Measurements from ENCODE around the gene CACNA1C. TPM values are rescaled to one million over a fixed set of nuclear protein-coding genes. Genes with fewer than 3 reads are reported as not detected.

Gene CACNA1C
- polyA plus RNA-seq, 1 donor, result 11.4 TPM

DNA sequence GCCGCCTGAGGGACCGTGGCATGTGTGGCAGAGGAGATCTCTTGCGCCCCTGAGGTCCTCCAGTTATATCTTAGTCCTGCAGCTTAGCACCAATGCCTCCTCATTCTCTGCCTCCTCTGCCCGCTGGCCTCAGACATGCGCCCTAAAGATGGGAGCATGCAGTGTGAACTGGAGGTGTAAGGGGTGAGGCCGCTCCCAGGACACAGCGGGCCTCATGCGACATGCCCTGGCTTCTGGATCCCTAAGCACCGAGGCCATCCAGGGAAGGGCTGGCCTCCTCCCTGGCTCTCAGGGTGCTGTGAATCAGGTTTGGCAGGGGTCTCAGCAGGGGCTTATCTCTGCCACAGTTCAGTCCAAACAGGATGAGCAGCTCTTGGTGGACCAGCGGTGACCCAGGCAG, 86.9 kb downstream of the CACNA1C start:
- no peak for DNase-seq

DNA sequence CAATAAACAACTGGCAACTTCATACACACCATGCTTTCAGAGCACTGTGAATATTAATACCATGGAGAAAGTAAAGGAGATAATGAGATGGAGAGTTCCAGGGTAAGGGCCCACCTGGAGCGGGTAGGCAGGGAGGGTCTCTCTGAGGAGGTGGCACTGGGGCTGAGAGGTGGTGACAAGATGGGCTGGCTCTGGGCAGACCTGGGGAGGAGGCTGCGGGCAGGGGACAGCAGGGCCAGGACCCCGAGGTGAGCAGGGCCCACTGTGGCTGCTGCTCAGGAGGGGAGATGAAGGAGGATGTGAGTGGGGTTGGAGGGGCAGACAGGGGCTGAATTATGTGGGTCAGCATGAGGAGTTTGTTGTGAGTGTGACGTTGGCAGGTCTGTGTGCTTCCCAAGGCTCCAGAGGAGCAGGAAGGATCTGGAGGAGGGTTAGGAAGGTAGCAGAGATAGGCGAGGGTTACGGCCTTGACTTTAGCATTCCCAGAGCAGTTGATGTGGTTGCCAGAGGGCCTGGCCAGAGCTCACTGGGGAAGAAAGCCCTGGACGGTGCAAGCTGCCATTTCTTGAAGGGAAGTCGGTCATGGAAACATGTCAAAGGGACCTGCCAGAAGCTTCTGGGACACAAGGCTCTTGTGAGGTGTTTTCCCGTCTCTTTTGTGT, 88.2 kb downstream of the CACNA1C start:
- no peak for DNase-seq

DNA sequence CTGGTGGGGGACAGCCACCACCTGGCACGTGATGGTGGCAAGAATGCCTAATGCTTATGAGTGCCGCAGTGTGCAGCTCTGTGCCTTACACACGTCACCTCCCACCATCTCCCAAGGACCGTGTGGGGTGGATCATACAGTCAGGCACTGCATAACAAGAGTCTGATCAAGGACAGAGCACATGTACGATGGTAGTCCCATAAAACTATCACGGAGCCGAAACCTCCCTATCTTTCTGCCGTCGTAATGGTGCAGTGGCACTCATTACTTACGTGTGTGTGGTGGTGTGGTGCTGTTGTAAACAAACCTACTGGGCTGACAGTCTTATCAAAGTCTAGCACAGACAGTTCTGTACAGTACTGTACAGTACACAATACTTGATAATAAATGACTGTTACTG, 89.3 kb downstream of the CACNA1C start:
- no peak for DNase-seq

DNA sequence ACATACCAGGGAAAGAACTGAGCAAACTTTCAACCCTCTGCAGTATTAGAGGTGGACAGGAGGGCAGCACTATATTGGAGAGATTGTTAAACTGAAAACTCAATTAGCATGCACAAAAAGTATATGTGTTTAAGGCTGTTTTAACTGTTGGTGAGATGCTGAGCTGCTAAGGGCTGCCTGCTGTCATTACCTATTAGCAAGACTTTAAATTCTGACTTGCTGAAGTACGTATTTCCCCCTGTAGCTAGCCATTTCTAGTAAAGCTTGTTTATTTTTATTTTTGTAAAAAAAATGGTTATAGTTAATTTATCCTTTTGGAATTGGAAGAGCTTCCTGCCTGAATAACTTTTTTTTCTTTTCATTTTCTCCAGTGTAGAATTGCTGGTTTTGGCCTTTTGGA, 92.2 kb downstream of the CACNA1C start:
- no peak for DNase-seq

DNA sequence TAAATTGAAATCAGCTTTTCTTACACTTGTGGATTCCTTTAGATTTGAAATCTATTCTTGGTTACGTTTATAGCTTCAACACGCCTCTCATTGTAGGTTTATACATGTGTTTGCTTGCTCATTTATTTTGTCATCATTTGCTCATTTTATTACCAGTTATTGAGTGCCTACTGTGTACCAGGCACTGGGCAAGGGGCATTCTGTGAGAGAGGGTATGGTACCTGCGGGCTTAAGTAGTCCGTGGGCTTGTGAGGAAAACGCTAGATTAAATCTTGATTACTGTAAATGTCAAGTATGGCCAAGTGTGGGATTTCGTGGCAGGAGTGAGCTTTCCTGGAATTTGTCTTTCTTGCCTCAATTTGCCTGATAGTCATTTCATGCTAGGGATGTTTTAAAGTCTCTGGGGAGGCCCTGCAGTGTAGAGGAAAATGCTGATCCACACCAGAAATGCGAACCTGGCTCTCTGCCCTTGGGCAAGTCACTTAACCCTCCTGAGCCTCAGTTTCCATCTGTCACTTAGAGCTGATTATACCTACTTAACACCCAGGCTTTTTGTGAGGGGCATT, 92.7 kb downstream of the CACNA1C start:
- no peak for DNase-seq

DNA sequence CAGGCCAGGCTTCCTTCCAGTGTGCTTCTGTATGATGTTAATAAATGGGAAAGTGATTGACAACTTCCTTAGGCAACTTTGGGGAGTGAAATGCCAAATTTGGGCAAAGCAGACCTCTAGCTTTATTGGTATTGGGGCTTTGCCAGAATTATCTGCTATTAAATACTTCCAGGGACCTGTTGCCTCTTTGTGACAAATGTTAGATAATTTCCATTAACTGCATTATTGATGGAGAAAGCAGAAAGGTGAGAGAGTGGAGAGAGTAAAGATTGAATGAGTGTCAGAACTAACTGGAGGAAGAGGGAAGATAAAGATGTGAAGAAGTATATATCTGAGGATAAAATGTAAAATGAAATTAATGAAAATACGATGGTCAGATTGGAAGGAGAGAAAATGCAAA, 94.5 kb downstream of the CACNA1C start:
- DNase-seq, result no peak

DNA sequence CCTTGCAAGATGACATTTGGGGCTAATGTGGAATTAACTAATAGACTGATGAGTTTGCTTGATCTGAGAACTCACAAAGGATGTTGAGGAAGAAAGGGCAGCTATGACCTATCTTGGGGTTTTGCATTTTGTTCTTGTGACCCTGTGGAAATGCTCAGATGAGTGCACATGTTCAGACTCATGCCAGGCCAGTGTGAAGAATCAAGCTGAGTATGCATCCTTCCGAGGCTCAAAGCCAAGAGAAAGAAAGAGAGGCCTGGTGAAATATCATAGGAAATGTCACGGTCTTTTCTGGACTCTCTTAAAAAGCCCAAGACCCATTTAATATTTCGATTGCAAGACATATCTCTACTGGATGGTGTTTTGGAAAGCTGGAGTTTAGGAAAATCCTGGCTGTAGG, 96.3 kb downstream of the CACNA1C start:
- no peak for DNase-seq

DNA sequence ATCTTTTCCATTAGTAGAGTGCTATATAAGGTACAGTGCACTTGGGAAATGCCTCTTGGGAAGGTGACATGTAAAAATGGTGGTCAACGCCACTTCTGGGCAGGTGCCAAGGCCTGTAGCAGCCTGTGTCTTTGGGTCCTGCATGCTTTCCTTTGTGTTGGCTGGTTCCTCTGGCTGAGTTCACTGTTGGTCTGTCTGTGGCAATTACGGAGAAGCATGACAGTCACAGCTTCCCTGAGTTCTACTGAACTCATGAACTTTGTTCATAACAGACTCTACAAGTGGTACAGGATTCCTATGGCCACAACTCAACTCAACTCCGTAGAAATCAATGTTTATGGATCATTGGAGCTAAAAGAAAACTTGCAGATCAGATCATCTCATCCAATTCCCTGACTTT, 98.0 kb downstream of the CACNA1C start:
- no peak for DNase-seq

DNA sequence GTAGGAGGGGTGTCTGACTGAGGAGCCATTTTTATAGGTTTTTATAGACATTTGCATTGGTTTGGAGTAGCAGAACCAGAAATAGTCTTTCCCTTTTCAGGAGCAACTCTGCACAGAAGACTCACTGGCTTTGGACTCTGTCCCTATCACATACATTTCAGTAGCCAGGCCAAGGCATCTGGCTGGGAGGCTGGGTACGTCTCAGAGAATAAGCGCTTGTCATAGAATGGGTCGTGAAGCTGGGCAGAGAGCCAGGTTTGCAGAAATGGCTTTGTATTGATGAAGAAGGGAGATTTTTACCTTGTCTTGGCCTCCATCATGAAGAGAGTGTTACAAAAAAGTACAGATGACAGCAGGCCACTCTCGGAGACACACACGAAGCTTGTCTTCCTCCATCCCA, 98.6 kb downstream of the CACNA1C start:
- no peak for DNase-seq

DNA sequence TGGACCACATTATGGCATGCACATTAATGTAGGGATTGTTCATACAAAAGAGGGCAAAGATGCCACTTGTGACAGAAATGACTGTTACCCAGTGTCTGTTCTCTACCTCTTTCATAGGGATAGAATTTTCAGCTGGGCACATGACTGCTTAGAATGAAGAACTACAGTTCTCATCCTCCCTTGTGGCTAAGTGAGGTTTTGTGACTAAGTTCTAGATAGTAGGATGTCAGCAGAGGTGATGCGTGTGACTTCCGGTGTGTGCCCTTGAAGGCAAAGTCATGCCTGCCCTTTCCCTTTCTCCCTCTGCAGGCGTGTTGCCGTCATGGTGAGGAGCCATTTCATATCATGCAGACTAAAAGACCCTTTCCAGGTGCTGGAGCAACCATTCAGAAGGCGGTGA, 99.3 kb downstream of the CACNA1C start:
- DNase-seq, result no peak

DNA sequence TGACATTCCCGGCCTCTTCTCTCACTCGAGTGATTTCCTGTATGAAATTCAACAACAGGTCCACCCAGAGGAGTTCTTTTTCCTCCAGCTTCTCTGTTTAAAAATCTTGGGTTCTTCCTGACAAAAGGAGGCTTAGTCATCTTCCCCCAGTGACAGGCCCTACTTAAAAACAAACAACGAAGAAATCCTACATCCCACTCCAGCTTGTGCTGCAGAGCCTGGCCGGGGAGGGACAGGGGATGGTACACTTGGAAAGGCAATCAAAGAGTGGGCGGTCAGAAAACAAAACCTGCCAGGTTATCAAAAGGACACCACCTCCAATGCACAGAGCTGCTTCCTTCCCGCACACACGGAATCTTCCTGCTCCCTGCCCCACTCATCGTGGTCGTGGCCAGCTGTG, 101.3 kb downstream of the CACNA1C start:
- no peak for DNase-seq

DNA sequence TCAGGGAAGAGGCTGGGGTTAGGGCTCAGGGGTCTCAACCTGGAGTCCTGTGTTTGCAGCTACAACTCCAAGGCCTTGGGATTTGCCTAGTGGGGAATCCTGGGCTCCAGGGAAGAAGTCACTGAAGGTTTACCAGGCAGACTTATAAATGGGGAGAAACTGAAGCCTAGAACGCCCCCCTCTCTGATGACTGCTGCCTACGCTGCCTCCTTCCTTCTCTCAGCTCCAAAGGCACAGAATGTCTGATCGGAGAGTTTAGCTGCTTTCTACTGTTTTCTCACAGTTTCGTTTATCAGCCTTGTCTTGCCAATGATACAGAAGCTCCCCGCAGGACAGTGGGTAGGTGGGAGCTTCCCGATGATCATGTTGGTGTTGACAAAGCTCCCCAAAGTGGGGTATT, 101.7 kb downstream of the CACNA1C start:
- DNase-seq, result no peak

DNA sequence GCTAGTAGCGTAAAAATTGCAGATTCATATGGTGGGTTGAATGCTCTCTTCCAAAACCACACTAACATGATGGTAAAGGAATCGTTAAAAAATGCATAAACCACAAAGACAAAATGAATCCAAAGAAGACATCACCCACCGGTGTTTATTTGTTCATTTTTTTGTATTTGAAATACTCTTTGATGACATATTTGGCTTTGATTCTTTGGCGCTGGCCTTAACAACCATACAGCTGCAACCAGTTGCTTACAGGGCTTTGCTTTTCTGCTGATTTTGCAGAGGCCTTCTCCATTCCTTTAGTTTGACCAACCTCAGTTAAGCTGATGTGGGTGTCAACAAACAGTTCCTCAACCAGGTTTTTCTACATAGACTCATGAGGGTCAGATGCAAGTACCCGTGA, 103.5 kb downstream of the CACNA1C start:
- DNase-seq, result no peak

DNA sequence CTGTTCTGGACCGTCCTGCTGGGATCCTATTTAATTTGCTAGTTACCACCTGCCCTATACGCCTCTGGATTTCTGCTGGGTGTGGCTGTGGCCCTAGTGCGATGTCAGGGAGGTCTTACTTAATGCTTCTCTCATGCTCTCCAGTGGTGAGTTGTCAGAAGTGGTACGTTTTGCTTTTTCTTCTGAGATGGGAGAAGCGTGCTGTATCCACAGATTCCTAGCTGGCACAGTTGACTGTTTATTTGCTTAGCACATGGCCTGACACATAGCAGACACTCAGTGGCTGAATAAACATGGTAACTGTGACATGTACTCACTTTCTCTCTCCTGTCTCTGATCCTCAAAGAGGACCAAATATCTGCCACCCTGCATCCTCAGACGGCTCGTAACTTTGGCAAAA, 107.3 kb downstream of the CACNA1C start:
- DNase-seq, result no peak

DNA sequence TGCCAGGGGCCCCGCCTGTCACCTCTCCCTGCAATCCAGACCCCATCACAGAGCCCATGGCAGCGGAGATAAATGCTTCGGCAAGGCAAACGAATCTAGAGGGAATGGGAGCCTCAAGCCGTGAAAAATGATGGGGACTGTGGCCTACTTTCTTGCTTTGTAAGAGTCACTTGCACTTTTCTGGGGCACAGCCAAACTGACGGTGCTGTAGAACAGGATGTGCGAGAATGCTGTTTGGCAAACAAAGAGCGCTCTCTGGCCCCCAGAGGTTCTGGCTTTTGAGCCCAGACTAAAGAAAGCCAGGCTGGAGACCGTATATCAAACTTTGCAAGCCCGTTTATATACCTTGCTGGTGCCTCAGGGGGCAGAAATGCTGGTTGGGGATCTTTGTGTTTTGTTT, 108.7 kb downstream of the CACNA1C start:
- DNase-seq, result no peak

DNA sequence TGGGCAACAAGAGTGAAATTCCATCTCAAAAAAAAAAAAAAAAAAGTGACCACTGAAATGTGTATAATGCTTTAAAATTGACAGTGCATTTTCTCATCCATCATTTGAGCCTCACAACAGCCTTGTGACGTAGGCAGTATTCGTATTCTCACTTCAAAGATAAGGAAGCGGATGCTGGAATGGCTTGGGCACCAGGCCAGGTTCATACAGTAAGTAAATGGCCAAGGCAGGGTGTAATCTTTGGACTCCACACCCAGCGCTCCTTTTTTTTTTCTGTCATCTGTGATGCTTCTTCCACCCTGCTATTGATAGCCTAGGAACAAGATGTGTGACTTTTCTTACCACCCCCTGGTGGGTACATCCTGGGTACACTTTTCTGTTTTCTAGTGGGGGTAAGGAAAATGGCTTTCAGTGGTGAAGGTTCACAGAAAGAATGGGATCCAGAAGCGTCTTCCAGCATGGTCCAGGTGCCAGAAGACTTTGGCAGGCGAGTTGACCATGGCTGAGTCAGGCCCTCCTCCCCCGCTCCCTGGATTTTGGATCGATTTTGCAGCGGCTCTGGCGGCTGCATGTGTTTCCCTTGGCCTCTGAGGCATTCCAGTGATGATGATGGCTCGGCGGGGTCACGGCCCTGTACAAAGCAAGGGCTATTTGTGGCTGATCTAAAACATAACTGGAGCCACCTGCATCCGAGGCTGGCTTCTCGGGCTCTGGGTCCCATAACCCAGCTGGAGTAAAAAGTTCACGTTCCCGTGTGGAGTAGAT, 110.6 kb downstream of the CACNA1C start:
- no peak for DNase-seq

DNA sequence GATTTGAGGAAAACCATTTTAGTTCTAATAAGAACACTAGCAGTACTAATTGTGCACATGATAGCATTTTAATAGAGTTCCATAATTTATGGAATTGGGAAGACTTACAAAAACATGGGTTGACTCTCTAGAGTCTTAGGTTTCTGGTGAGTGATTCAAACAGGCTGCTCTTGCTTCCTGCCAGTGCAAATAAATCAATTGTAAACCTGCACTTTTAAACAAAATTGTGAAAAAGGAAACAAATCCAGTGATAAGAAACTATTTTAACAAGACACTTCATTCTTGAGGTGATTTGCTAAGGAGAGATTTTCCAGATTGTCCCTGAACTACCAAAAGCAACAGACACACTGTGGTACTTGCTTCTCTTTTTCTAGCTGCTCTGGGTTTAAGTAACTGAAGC, 112.2 kb downstream of the CACNA1C start:
- no peak for DNase-seq

DNA sequence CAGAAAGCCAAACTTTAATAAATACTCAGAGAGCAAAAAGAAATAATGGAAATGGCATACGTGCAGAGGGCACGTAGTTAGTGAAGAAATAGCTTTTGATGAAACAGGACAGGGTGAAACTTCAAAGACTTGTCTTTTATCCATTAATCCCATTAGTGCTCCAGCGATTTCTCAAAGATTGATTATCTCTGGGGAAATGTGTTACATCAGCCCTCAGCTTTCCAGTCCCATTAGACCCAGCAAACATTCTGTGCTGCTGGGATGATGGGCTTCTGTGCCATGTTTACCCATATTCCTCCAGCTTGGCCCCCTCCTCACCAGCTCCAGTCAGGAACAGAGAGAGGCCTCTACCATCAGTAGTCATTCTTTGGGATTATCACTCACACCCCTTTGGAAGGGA, 113.1 kb downstream of the CACNA1C start:
- DNase-seq, result no peak

DNA sequence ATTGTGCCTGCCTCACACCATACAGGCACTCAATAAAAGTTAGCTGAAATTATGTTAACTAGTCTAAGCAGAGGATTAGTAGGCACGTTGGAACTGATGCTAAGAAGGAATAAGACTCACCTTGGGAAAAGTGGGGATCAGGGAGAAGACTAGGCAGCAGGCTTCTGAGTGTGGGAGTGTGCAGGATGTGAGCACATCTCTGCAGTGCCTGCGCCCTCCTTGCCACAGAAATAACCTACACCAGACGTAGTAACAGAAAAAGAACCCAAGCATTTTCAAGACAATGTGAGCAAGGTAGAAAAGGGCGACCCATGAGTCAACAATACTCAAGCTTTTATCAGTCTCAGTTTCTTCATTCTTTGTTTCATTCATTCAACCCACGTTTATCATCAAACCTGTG, 113.9 kb downstream of the CACNA1C start:
- DNase-seq, result no peak

DNA sequence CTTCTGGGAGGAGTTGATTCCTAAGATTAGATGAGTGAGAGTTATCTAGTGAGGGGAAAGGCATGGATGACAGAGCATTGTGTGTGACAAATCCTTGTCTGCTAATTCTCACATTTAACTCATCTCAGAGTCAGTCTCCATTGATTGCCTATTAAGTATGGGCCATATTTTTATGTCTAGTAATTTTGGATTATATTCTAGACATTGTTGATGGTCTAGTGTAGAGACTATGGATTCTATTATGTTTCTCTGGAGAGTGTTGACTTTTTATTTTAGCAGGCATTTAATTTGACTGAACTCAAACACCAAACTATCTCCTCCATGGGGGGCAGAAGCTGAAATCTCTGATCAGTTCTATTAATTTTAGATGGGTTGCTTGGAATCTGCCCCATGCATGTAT, 114.4 kb downstream of the CACNA1C start:
- DNase-seq, result no peak

DNA sequence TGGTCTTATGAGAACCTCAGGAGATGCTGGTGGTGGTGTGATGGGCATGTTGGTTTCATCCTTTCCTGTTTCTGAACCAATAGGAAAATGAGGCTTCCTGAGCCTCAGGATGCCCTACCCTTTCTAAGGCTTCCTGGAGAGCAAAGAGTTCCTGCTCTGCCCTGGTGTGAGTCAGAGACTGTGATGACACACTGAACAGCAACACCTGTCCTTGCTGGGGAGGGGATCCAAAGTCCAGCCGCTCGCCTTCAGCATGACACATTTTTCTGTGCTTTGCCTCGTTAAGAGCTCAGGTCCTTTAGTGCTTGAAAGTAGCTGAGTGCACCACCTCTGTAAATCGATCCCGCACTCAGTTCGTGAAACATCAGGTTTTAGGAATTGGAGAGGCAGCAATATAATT, 116.0 kb downstream of the CACNA1C start:
- DNase-seq, result no peak

DNA sequence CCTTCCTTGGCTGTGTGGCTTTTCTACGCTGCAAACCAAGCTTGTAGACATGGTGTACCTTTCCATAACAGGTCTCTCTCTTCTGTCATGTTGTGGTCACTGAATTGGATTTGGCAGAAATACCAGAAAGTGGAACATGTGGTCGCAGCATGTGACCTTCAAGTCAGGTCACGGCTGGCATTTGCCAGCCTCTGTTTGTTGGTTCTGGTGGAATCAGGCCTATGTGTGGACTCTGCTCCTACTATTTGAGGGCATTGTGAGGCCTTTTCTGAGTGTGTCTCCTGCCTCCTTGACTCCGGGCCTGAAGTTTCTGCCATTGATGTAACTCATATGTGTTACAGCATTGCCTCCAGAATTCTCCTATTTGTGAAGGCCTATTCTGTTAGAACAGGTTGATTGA, 116.7 kb downstream of the CACNA1C start:
- no peak for DNase-seq

DNA sequence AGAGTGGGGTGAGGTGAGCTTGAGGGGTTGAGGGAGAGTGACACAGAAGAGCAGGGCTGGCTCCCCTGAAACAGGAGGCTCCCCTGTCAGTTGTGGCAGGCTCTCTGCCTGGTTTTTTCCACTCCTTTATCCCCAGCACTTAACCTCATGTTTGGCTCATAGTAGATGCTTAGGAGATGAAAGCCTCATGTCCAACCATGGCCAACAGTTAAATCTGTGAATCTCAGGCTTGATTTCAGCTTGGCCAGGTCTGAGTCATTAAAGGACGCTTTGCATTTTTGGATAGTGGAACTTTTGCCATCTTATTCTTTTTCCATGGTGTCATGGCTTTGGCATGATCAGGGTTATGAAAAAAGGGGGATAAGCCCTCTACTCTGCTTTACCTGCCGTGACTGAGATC, 117.2 kb downstream of the CACNA1C start:
- no peak for DNase-seq

DNA sequence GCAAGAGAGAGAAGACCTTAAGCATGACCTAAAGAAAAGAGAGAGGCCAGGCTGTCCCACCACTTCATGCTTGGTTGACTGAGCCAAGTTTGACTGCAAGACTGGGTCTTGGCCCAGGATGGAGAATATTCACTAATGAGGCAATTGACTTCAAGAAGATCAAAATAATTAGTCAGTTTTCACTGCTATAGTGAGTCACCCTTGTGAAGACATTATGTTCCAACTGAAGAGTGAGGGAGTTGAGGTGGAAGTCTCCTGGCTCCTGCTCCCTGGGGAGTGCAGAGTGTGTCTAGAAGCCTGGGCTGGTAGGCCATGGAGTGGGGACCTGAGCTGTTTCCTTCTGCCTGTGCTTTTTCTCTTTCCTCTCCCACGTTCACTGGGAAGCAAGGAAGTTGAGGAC, 117.6 kb downstream of the CACNA1C start:
- no peak for DNase-seq
